K562 (cell line): Measurements from ENCODE around the gene UBE2N. TPM values are rescaled to one million over a fixed set of nuclear protein-coding genes. Genes with fewer than 3 reads are reported as not detected.
A peak's percentile ranks its signal among the peaks of the same experiment; 100 is the strongest.

Experiments used
- BMI1 ChIP-seq: fragments of 150-350 bp; IDR thresholded peaks from 2 replicates; pipeline ENCODE4 v1.6.1; 2014; ENCODE audit warnings: low read length
- BRCA1 ChIP-seq, 2 experiments: fragments of 450-650 bp in 1 of 2; sonication (generic) in 1 of 2; formaldehyde crosslinking in 1 of 2; IDR thresholded peaks; 2 replicates each; pipeline versions ENCODE4 v1.5.0 to v1.6.1; 2017 to 2020; ENCODE audit warnings: mild to moderate bottlenecking in 1 of 2, missing genetic modification reagents in 1 of 2
- CTBP1 ChIP-seq: fragments of 450-650 bp; IDR thresholded peaks from 2 replicates; pipeline ENCODE4 v1.6.1; 2016; ENCODE audit warnings: borderline replicate concordance
- ELK1 ChIP-seq: sonication (generic); formaldehyde crosslinking; IDR thresholded peaks from 2 replicates; pipeline ENCODE4 v1.8.1; 2022; ENCODE audit warnings: missing genetic modification reagents
- ELK3 ChIP-seq: fragments of 450-650 bp; formaldehyde crosslinking; IDR thresholded peaks from 2 replicates; pipeline ENCODE4 v1.4.0; 2020; ENCODE audit warnings: mild to moderate bottlenecking
- ESRRB ChIP-seq: fragments of 250-450 bp; sonication (Bioruptor Pico); IDR thresholded peaks from 2 replicates; pipeline ENCODE4 v1.5.0; 2020; ENCODE audit warnings: mild to moderate bottlenecking, moderate library complexity, borderline replicate concordance
- NBN ChIP-seq: fragments of 450-650 bp; IDR thresholded peaks from 2 replicates; pipeline ENCODE4 v1.6.1; 2016; ENCODE audit warnings: low read depth, mild to moderate bottlenecking
- NFE2L1 ChIP-seq: fragments of 450-650 bp; IDR thresholded peaks from 2 replicates; pipeline ENCODE4 v1.6.1; 2016; ENCODE audit warnings: missing genetic modification characterization, low read depth, mild to moderate bottlenecking, missing compliant biosample characterization, moderate library complexity, borderline replicate concordance
- NKRF ChIP-seq: fragments of 450-650 bp; IDR thresholded peaks from 2 replicates; pipeline ENCODE4 v1.6.1; 2016; ENCODE audit warnings: borderline replicate concordance
- OTX1 ChIP-seq: fragments of 450-650 bp; formaldehyde crosslinking; IDR thresholded peaks from 2 replicates; pipeline ENCODE4 v1.4.0; 2022; ENCODE audit warnings: mild to moderate bottlenecking
- SMARCB1 ChIP-seq: IDR thresholded peaks from 2 replicates; pipeline ENCODE4 v1.6.1; 2011; ENCODE audit warnings: improper control_type of control experiment, low read depth; ENCODE audit not compliant: insufficient read length
- SRSF7 ChIP-seq: fragments of 200-400 bp; formaldehyde crosslinking; optimal IDR thresholded peaks from 2 replicates; pipeline ENCODE3; 2017; ENCODE audit warnings: mild to moderate bottlenecking, low read depth, low read length
- STAG1 ChIP-seq: sonication (generic); formaldehyde crosslinking; IDR thresholded peaks from 2 replicates; pipeline ENCODE4 v1.5.0; 2020; ENCODE audit warnings: missing genetic modification reagents, borderline replicate concordance
- UBTF ChIP-seq, 2 experiments: IDR thresholded peaks; 2 replicates each; pipeline ENCODE4 v1.6.1; 2012; ENCODE audit warnings: improper control_type of control experiment in 2 of 2, low read depth in 2 of 2, low read length in 2 of 2, borderline replicate concordance in 1 of 2
- YY1 ChIP-seq, 3 experiments: IDR thresholded peaks; 2 replicates each; pipeline ENCODE4 v1.6.1; 2011; ENCODE audit warnings: low read length in 2 of 3, mild to moderate bottlenecking in 2 of 3, moderate library complexity in 2 of 3, borderline replicate concordance in 1 of 3, control low read depth in 1 of 3, low read depth in 1 of 3; ENCODE audit not compliant: insufficient read depth in 3 of 3, insufficient replicate concordance in 2 of 3, control insufficient read depth in 1 of 3, insufficient read length in 1 of 3; ENCODE audit errors: extremely low read depth in 1 of 3
- ZNF277 ChIP-seq: fragments of 250-450 bp; sonication (Bioruptor Pico); IDR thresholded peaks from 2 replicates; pipeline ENCODE4 v1.8.0; 2022; ENCODE audit warnings: inconsistent platforms, mild to moderate bottlenecking, moderate library complexity, borderline replicate concordance
- ZNF431 ChIP-seq: sonication (generic); formaldehyde crosslinking; IDR thresholded peaks from 2 replicates; pipeline ENCODE4 v1.8.0; 2022; ENCODE audit warnings: mild to moderate bottlenecking, missing genetic modification reagents
- ZNF77 ChIP-seq: fragments of 250-450 bp; sonication (Bioruptor Pico); IDR thresholded peaks from 2 replicates; pipeline ENCODE4 v1.5.0; 2020
- polyA plus RNA-seq, 8 experiments: library from polyadenylated mRNA; depleted of rRNA in 4 of 8; stranded (reverse) in 5 of 8; unstranded in 3 of 8; fragments of >200 nt; fragmentation: Nextera tagmentation in 2 of 8; fragmentation: Illumina TruSeq in 1 of 8; extraction: Ambion mirVana in 2 of 8; extraction: Trizol in 1 of 8; gene quantifications; 2 replicates each; pipeline versions ENCODE4 v1.2.1 to v1.2.3, GENCODE V29; 2011 to 2014; ENCODE audit warnings: inconsistent platforms in 1 of 8, missing spikeins in 1 of 8
- total RNA-seq, 7 experiments: library from RNA; depleted of rRNA in 6 of 7; stranded (reverse); fragments of >200 nt in 6 of 7; fragmentation: Illumina TruSeq in 2 of 7; extraction: Trizol in 2 of 7; gene quantifications; 2 replicates each; pipeline versions ENCODE4 v1.2.1 to v1.2.3, GENCODE V29; 2011 to 2021; ENCODE audit warnings: low replicate concordance in 1 of 7

The UBE2N gene
- total and polyA plus RNA-seq, 9 of the 15 experiments (the other 6 are each of a cell fraction or from before 2014, with no cell fraction given): 189 to 826 (median 260) TPM

- TF ChIP-seq BRCA1 (IDR thresholded peaks at IDR 0.05) (no peak), BRCA1 (CRISPR knock-in tag; IDR thresholded peaks at IDR 0.05) (no peak), CTBP1 (no peak), ZNF277 (CRISPR knock-in tag) (no peak), SMARCB1 (no peak), ZNF431 (CRISPR knock-in tag) (no peak), NBN (no peak), BMI1 (no peak), ESRRB (CRISPR knock-in tag) (no peak), NFE2L1 (tag) (no peak), OTX1 (CRISPR knock-in tag) (no peak), ZNF77 (CRISPR knock-in tag) (no peak), ELK1 (CRISPR knock-in tag) (no peak), YY1 (IDR thresholded peaks at IDR 0.05; ENCODE audit: borderline replicate concordance in 1 of 3, control insufficient read depth in 1 of 3, extremely low read depth in 1 of 3, insufficient read depth in 3 of 3, insufficient read length in 1 of 3, insufficient replicate concordance in 2 of 3, low read depth in 1 of 3, low read length in 2 of 3) (peak in 1 of 3 experiments; percentile 9), UBTF (IDR thresholded peaks at IDR 0.05; ENCODE audit: borderline replicate concordance in 1 of 2, low read depth in 2 of 2, low read length in 2 of 2) (0 out of 4 replicates have a peak, but pooled peaks of 1 of the 2 experiments have one; percentile 7), SRSF7 (no peak), STAG1 (CRISPR knock-in tag) (no peak), NKRF (peak; percentile 44; the same call in 1 of the 2 replicates), ELK3 (CRISPR knock-in tag) (no peak)
Measured at GRCh38 chr12:93441081-93441616, 598 bp downstream of the UBE2N start (continued).
